SK-N-SH (cell line): ENCODE results near the gene OR9K2.
"Not testable (repeated sequence)": the region's sequence is repeated elsewhere in the genome, so short reads cannot be mapped to it uniquely, and the experiment has no call there.

ENCODE experiments used
- ELF1 ChIP-seq: IDR thresholded peaks from 2 replicates; pipeline ENCODE4 v1.4.0; 2012
- POLR2AphosphoS5 ChIP-seq: IDR thresholded peaks from 2 replicates; pipeline ENCODE4 v1.6.1; 2012; ENCODE audit warnings: low read depth, low read length
- SIN3A ChIP-seq: IDR thresholded peaks from 2 replicates; pipeline ENCODE4 v1.6.1; 2012; ENCODE audit warnings: low read depth, mild to moderate bottlenecking, low read length, moderate library complexity, borderline replicate concordance
- TAF1 ChIP-seq: IDR thresholded peaks from 2 replicates; pipeline ENCODE4 v1.6.1; 2012; ENCODE audit warnings: low read depth, mild to moderate bottlenecking, low read length, moderate library complexity, borderline replicate concordance
- TEAD4 ChIP-seq: IDR thresholded peaks from 2 replicates; pipeline ENCODE4 v1.4.0; 2012; ENCODE audit warnings: mild to moderate bottlenecking, borderline replicate concordance; ENCODE audit not compliant: insufficient read depth
- TF ChIP-seq, protein P1 (sequence below): fragments of 150-350 bp; IDR thresholded peaks from 2 replicates; pipeline ENCODE4 v1.6.1; 2017; ENCODE audit warnings: antibody characterized with exemption, low read length, low read depth, borderline replicate concordance
- TF ChIP-seq, protein P2 (sequence below): IDR thresholded peaks from 2 replicates; pipeline ENCODE4 v1.6.1; 2012; ENCODE audit warnings: mild to moderate bottlenecking, low read depth, low read length, moderate library complexity
- TF ChIP-seq, protein P3 (sequence below): fragments of 200-600 bp; sonication (generic); IDR thresholded peaks from 2 replicates; pipeline ENCODE4 v1.6.1; 2017; ENCODE audit warnings: antibody characterized with exemption, mild to moderate bottlenecking, moderate library complexity
- TF ChIP-seq, protein P4 (sequence below): IDR thresholded peaks from 2 replicates; pipeline ENCODE4 v1.4.0; 2012; ENCODE audit warnings: low read depth

DNA sequence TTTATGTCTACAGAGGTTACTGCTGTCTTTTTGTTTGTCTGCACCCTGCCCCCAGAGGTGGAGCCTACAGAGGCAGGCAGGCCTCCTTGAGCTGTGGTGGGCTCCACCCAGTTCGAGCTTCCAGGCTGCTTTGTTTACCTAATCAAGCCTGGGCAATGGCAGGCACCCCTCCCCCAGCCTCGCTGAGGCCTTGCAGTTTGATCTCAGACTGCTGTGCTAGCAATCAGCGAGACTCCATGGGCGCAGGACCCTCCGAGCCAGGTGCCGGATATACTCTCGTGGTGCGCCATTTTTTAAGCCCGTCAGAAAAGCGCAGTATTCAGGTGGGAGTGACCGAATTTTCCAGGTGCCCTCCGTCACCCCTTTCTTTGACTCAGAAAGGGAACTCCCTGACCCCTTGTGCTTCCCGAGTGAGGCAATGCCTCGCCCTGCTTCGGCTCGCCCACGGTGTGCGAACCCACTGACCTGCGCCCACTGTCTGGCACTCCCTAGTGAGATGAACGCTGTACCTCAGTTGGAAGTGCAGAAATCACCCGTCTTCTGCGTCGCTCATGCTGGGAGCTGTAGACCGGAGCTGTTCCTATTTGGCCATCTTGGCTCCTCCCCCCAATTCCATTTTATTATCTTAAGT is 40.9 kb downstream of the OR9K2 start:
- TF ChIP-seq, protein P1, sequence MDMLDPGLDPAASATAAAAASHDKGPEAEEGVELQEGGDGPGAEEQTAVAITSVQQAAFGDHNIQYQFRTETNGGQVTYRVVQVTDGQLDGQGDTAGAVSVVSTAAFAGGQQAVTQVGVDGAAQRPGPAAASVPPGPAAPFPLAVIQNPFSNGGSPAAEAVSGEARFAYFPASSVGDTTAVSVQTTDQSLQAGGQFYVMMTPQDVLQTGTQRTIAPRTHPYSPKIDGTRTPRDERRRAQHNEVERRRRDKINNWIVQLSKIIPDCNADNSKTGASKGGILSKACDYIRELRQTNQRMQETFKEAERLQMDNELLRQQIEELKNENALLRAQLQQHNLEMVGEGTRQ: not testable (repeated sequence)
- TF ChIP-seq ELF1, POLR2AphosphoS5, SIN3A, TAF1, TEAD4: not testable (repeated sequence)
- TF ChIP-seq, protein P2, sequence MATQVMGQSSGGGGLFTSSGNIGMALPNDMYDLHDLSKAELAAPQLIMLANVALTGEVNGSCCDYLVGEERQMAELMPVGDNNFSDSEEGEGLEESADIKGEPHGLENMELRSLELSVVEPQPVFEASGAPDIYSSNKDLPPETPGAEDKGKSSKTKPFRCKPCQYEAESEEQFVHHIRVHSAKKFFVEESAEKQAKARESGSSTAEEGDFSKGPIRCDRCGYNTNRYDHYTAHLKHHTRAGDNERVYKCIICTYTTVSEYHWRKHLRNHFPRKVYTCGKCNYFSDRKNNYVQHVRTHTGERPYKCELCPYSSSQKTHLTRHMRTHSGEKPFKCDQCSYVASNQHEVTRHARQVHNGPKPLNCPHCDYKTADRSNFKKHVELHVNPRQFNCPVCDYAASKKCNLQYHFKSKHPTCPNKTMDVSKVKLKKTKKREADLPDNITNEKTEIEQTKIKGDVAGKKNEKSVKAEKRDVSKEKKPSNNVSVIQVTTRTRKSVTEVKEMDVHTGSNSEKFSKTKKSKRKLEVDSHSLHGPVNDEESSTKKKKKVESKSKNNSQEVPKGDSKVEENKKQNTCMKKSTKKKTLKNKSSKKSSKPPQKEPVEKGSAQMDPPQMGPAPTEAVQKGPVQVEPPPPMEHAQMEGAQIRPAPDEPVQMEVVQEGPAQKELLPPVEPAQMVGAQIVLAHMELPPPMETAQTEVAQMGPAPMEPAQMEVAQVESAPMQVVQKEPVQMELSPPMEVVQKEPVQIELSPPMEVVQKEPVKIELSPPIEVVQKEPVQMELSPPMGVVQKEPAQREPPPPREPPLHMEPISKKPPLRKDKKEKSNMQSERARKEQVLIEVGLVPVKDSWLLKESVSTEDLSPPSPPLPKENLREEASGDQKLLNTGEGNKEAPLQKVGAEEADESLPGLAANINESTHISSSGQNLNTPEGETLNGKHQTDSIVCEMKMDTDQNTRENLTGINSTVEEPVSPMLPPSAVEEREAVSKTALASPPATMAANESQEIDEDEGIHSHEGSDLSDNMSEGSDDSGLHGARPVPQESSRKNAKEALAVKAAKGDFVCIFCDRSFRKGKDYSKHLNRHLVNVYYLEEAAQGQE: not testable (repeated sequence)
- TF ChIP-seq, protein P3, sequence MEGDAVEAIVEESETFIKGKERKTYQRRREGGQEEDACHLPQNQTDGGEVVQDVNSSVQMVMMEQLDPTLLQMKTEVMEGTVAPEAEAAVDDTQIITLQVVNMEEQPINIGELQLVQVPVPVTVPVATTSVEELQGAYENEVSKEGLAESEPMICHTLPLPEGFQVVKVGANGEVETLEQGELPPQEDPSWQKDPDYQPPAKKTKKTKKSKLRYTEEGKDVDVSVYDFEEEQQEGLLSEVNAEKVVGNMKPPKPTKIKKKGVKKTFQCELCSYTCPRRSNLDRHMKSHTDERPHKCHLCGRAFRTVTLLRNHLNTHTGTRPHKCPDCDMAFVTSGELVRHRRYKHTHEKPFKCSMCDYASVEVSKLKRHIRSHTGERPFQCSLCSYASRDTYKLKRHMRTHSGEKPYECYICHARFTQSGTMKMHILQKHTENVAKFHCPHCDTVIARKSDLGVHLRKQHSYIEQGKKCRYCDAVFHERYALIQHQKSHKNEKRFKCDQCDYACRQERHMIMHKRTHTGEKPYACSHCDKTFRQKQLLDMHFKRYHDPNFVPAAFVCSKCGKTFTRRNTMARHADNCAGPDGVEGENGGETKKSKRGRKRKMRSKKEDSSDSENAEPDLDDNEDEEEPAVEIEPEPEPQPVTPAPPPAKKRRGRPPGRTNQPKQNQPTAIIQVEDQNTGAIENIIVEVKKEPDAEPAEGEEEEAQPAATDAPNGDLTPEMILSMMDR: not testable (repeated sequence)
- TF ChIP-seq, protein P4, sequence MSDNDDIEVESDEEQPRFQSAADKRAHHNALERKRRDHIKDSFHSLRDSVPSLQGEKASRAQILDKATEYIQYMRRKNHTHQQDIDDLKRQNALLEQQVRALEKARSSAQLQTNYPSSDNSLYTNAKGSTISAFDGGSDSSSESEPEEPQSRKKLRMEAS: not testable (repeated sequence)
